Ishikawa (cell line): ENCODE measurements around the gene GXYLT2.

Source experiments
- CEBPB ChIP-seq: IDR thresholded peaks from 2 replicates; pipeline ENCODE4 v1.6.1; 2012
- CREB1 ChIP-seq: IDR thresholded peaks from 2 replicates; pipeline ENCODE4 v1.6.1; 2012; ENCODE audit warnings: low read depth
- EGR1 ChIP-seq: IDR thresholded peaks from 2 replicates; pipeline ENCODE4 v1.6.1; 2012
- EP300 ChIP-seq: IDR thresholded peaks from 2 replicates; pipeline ENCODE4 v1.6.1; 2012; ENCODE audit warnings: borderline replicate concordance
- FOXM1 ChIP-seq: IDR thresholded peaks from 2 replicates; pipeline ENCODE4 v1.6.1; 2012; ENCODE audit warnings: low read depth, borderline replicate concordance
- MAX ChIP-seq: IDR thresholded peaks from 2 replicates; pipeline ENCODE4 v1.6.1; 2012
- NFIC ChIP-seq: IDR thresholded peaks from 2 replicates; pipeline ENCODE4 v1.6.1; 2012
- RAD21 ChIP-seq: IDR thresholded peaks from 2 replicates; pipeline ENCODE4 v1.6.1; 2012; ENCODE audit warnings: low read depth
- REST ChIP-seq: IDR thresholded peaks from 2 replicates; pipeline ENCODE4 v1.6.1; 2012; ENCODE audit warnings: low read depth, mild to moderate bottlenecking
- TAF1 ChIP-seq: IDR thresholded peaks from 2 replicates; pipeline ENCODE4 v1.6.1; 2012; ENCODE audit warnings: low read depth, mild to moderate bottlenecking
- TCF12 ChIP-seq: IDR thresholded peaks from 2 replicates; pipeline ENCODE4 v1.6.1; 2012; ENCODE audit warnings: low read depth
- TEAD4 ChIP-seq: IDR thresholded peaks from 2 replicates; pipeline ENCODE4 v1.6.1; 2012
- USF1 ChIP-seq: IDR thresholded peaks from 2 replicates; pipeline ENCODE4 v1.6.1; 2012
- YY1 ChIP-seq: IDR thresholded peaks from 2 replicates; pipeline ENCODE4 v1.6.1; 2012; ENCODE audit warnings: low read depth
- ZBTB7A ChIP-seq: IDR thresholded peaks from 2 replicates; pipeline ENCODE4 v1.6.1; 2012; ENCODE audit warnings: low read depth

GXYLT2 gene

DNA sequence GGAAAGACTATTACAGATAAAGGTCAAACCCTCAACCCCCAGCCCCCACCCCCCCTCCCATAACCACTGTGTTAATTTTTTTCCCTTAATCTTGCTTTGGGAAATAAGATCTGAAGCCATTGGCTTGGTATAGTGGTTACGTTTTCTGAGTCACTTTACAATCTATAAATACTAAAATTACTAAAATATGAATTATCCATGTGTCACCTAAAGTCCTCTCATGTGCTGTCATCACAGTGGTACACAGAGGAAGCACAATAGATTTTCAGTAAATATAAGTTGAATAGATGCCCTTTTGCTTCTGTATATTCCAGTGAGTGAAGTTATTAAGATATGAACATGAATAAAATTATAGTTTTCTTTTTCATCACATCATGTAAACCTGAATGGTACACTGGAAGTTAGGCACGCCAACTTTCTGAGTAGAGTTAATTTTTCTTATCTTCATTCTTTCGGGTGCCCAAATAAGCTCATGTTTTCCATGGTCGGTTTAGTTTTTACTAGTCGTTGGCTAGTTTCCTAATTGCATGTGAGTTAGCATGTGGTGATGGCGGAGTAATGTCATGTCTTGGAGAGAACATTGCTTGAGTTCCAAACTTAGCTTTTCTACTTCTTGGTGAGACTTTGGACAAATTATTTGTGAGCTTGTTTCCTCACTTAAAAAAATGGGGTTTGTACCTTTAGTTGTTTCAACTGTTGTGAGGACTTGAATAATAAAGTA is 120.3 kb downstream of the GXYLT2 start:
- no peak for TF ChIP-seq YY1
- no peak for TF ChIP-seq ZBTB7A
- no peak for TF ChIP-seq MAX
- no peak for TF ChIP-seq RAD21
- no peak for TF ChIP-seq CEBPB
- no peak for TF ChIP-seq REST
- TF ChIP-seq NFIC = no peak
- TF ChIP-seq EGR1 = no peak

DNA sequence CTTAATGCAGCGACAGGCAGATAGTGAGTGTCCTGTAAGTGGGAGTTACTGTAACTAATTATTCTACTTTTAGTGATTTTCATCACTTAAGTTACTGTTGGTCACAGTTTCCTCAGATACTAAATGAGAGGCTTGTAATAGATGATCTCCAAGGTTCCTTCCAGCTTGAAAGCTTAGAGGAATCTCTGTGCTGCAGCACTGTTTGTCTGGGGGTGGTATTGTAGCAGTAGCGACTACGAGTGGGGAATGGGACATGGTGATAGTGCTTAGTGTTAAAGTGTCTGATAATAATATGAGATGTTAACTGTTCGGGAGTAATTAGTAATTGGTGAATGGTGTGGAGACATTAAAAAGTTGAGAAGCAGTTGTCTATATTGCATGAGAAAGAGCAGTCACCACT is 121.2 kb downstream of the GXYLT2 start:
- TF ChIP-seq TCF12 = no peak
- TF ChIP-seq YY1 = no peak
- TF ChIP-seq ZBTB7A = no peak
- no peak for TF ChIP-seq EP300
- no peak for TF ChIP-seq USF1
- TF ChIP-seq TAF1 = no peak
- no peak for TF ChIP-seq NFIC

GRCh38 chr3:73009750-73010149 is 121.9 kb downstream of the GXYLT2 start:
- TF ChIP-seq EGR1 = no peak
- TF ChIP-seq YY1 = no peak
- TF ChIP-seq ZBTB7A = no peak
- TF ChIP-seq EP300 = no peak
- no peak for TF ChIP-seq MAX
- TF ChIP-seq CREB1 = no peak
- no peak for TF ChIP-seq REST
- TF ChIP-seq NFIC = no peak
- TF ChIP-seq TEAD4 = no peak
- no peak for TF ChIP-seq FOXM1
- no peak for TF ChIP-seq USF1
- TF ChIP-seq TCF12 = no peak
- no peak for TF ChIP-seq TAF1
- no peak for TF ChIP-seq RAD21
- TF ChIP-seq CEBPB = no peak

DNA sequence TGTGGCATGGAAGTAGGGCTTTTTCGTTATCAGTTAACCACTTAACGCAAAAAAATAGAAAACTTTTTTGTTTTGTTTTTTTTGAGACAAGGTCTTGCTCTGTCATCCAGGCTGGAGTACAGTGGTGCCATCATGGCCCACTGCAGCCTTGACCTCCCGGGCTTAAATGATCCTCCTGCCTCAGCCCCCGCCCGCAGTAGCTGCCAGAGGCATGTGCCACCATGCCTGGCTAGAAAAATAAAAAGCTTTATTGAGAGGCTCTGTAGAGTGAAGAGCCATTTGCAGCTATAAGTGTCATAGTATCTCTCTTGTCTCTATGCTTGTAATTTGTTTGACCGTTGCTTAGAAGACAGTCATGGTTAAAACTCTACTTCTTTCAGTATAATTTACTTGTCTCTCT is 122.3 kb downstream of the GXYLT2 start:
- TF ChIP-seq TEAD4 = no peak
- no peak for TF ChIP-seq REST
- TF ChIP-seq NFIC = no peak
- TF ChIP-seq USF1 = no peak
- no peak for TF ChIP-seq CEBPB
- TF ChIP-seq EP300 = no peak
- no peak for TF ChIP-seq TCF12
- TF ChIP-seq MAX = no peak
- TF ChIP-seq ZBTB7A = no peak
- no peak for TF ChIP-seq TAF1
- no peak for TF ChIP-seq RAD21
- TF ChIP-seq CREB1 = no peak
- no peak for TF ChIP-seq EGR1
- TF ChIP-seq FOXM1 = no peak
- no peak for TF ChIP-seq YY1
